GM21360 (cell line): Measurements from ENCODE around the gene CADPS2.

Experiments
- ATAC-seq: cut with Tn5 transposase; IDR thresholded peaks from one replicate; pipeline ENCODE4 v1.9.1; 2021; ENCODE audit warnings: mild to moderate bottlenecking, moderate library complexity; ENCODE audit not compliant: unreplicated experiment

Gene CADPS2

GRCh38 chr7:122618585-122619189 is 267.6 kb downstream of the CADPS2 start:
- ATAC-seq, result no peak

- ATAC-seq, result no peak
These were observed 269.3 kb downstream of the CADPS2 start for GRCh38 chr7:122616951-122617350.

GRCh38 chr7:122605929-122606328 is 280.3 kb downstream of the CADPS2 start:
- no peak for ATAC-seq

- no peak for ATAC-seq
These were observed 282.0 kb downstream of the CADPS2 start for GRCh38 chr7:122604251-122604650.

- ATAC-seq, result no peak
These were observed 283.5 kb downstream of the CADPS2 start for GRCh38 chr7:122602800-122603199.

- no peak for ATAC-seq
These were observed 285.6 kb downstream of the CADPS2 start for GRCh38 chr7:122600630-122601029.

GRCh38 chr7:122600042-122600441 is 286.2 kb downstream of the CADPS2 start:
- ATAC-seq, result no peak

GRCh38 chr7:122597277-122597676 is 289.0 kb downstream of the CADPS2 start:
- no peak for ATAC-seq

GRCh38 chr7:122595885-122596284 is 290.4 kb downstream of the CADPS2 start:
- ATAC-seq, result no peak

- no peak for ATAC-seq
These were observed 297.6 kb downstream of the CADPS2 start for GRCh38 chr7:122588621-122589020.

GRCh38 chr7:122584676-122585251 is 301.5 kb downstream of the CADPS2 start:
- ATAC-seq, result no peak

GRCh38 chr7:122578350-122578749 is 307.9 kb downstream of the CADPS2 start:
- ATAC-seq, result no peak

- ATAC-seq, result no peak
These were observed 308.7 kb downstream of the CADPS2 start for GRCh38 chr7:122577449-122578003.

GRCh38 chr7:122572706-122573105 is 313.6 kb downstream of the CADPS2 start:
- ATAC-seq, result no peak

GRCh38 chr7:122561326-122561725 is 324.9 kb downstream of the CADPS2 start:
- no peak for ATAC-seq

GRCh38 chr7:122556873-122557542 is 329.3 kb downstream of the CADPS2 start:
- ATAC-seq, result no peak

GRCh38 chr7:122556219-122556618 is 330.0 kb downstream of the CADPS2 start:
- no peak for ATAC-seq

GRCh38 chr7:122553761-122554160 is 332.5 kb downstream of the CADPS2 start:
- ATAC-seq, result no peak

GRCh38 chr7:122552769-122553168 is 333.5 kb downstream of the CADPS2 start:
- ATAC-seq, result no peak

GRCh38 chr7:122550545-122550944 is 335.7 kb downstream of the CADPS2 start:
- no peak for ATAC-seq

- ATAC-seq, result no peak
These were observed 336.7 kb downstream of the CADPS2 start for GRCh38 chr7:122549578-122549977.

GRCh38 chr7:122546496-122546895 is 339.8 kb downstream of the CADPS2 start:
- ATAC-seq, result no peak
